ENCODE measurements around the gene NBPF4. TPM values are rescaled to one million over a fixed set of nuclear protein-coding genes. Genes with fewer than 3 reads are reported as not detected.
A peak's percentile ranks its signal among the peaks of the same experiment; 100 is the strongest.
"Not testable (repeated sequence)": the region's sequence is repeated elsewhere in the genome, so short reads cannot be mapped to it uniquely, and the experiment has no call there.

Gene NBPF4
- total RNA-seq, 6 experiments from 2014 or later: not detected

- H3K4me1 Mint-ChIP-seq (ENCODE audit: low read depth); H3K27me3 Mint-ChIP-seq (ENCODE audit: insufficient read depth); H3K4me3 Mint-ChIP-seq; H3K27ac Mint-ChIP-seq; H3K36me3 Mint-ChIP-seq (ENCODE audit: low read depth); H3K9me3 Mint-ChIP-seq; DNase-seq: not testable (repeated sequence)
Measured at GRCh38 chr1:108226855-108227254, 17.0 kb downstream of the NBPF4 start.

- not testable (repeated sequence) for H3K4me3 Mint-ChIP-seq; H3K9me3 Mint-ChIP-seq; DNase-seq; H3K27me3 Mint-ChIP-seq (ENCODE audit: insufficient read depth); H3K36me3 Mint-ChIP-seq (ENCODE audit: low read depth); H3K27ac Mint-ChIP-seq; H3K4me1 Mint-ChIP-seq (ENCODE audit: low read depth)
Measured at GRCh38 chr1:108223226-108223625, 20.6 kb downstream of the NBPF4 start.

GRCh38 chr1:108217515-108218174 lies 26.2 kb downstream of the NBPF4 start:
- not testable (repeated sequence) for H3K9me3 Mint-ChIP-seq; H3K36me3 Mint-ChIP-seq (ENCODE audit: low read depth); H3K27me3 Mint-ChIP-seq (ENCODE audit: insufficient read depth); DNase-seq; H3K27ac Mint-ChIP-seq; H3K4me3 Mint-ChIP-seq
- peaks cover 12% of the 10 kb centered on the region for H3K4me1 Mint-ChIP-seq (ENCODE audit: low read depth)

GRCh38 chr1:108217007-108217406 lies 26.9 kb downstream of the NBPF4 start:
- not testable (repeated sequence) for H3K4me3 Mint-ChIP-seq; DNase-seq; H3K27ac Mint-ChIP-seq; H3K36me3 Mint-ChIP-seq (ENCODE audit: low read depth); H3K27me3 Mint-ChIP-seq (ENCODE audit: insufficient read depth); H3K9me3 Mint-ChIP-seq
- peaks cover 12% of the 10 kb centered on the region for H3K4me1 Mint-ChIP-seq (ENCODE audit: low read depth)

- H3K4me3 Mint-ChIP-seq; H3K27me3 Mint-ChIP-seq (ENCODE audit: insufficient read depth); H3K36me3 Mint-ChIP-seq (ENCODE audit: low read depth); H3K27ac Mint-ChIP-seq; H3K9me3 Mint-ChIP-seq; DNase-seq: not testable (repeated sequence)
- peaks cover 12% of the 10 kb centered on the region for H3K4me1 Mint-ChIP-seq (ENCODE audit: low read depth)
Measured at GRCh38 chr1:108216028-108216890, 27.6 kb downstream of the NBPF4 start.

GRCh38 chr1:108214641-108215465 lies 29.0 kb downstream of the NBPF4 start:
- not testable (repeated sequence) for H3K27me3 Mint-ChIP-seq (ENCODE audit: insufficient read depth); H3K27ac Mint-ChIP-seq; H3K36me3 Mint-ChIP-seq (ENCODE audit: low read depth); DNase-seq; H3K9me3 Mint-ChIP-seq
- TF ChIP-seq CTCF (IDR thresholded peaks at IDR 0.05): peak; percentile 83
- Mint-ChIP-seq H3K4me1 (ENCODE audit: low read depth) (peaks cover 12% of the 10 kb centered on the region), H3K4me3 (0 out of 2 replicates have a peak overlapping the region, but pooled peaks have one; percentile 20)

GRCh38 chr1:108211014-108211413 lies 32.9 kb downstream of the NBPF4 start:
- no peak overlapping the region for H3K4me3 Mint-ChIP-seq

More at GRCh38 chr1:108211014-108211413, 32.9 kb downstream of the NBPF4 start:
- no peak for DNase-seq
- no peaks in the 10 kb centered on the region for H3K9me3 Mint-ChIP-seq
- no peak overlapping the region for H3K27ac Mint-ChIP-seq
- peaks cover 6% of the 10 kb centered on the region for H3K4me1 Mint-ChIP-seq (ENCODE audit: low read depth)
- H3K27me3 Mint-ChIP-seq (ENCODE audit: insufficient read depth): peaks cover 37% of the 10 kb centered on the region
- no peak for TF ChIP-seq CTCF (IDR thresholded peaks at IDR 0.05)
- no peaks in the 10 kb centered on the region for H3K36me3 Mint-ChIP-seq (ENCODE audit: low read depth)
